SH-SY5Y (cell line): ENCODE results near the gene KRTAP19-1.

Source experiments
- GATA2 ChIP-seq: IDR thresholded peaks from 2 replicates; pipeline ENCODE4 v1.6.1; 2011; ENCODE audit warnings: mild to moderate bottlenecking, low read depth, low read length
- GATA3 ChIP-seq: IDR thresholded peaks from 2 replicates; pipeline ENCODE4 v1.6.1; 2011; ENCODE audit warnings: low read depth, mild to moderate bottlenecking, low read length, moderate library complexity

KRTAP19-1 gene

DNA sequence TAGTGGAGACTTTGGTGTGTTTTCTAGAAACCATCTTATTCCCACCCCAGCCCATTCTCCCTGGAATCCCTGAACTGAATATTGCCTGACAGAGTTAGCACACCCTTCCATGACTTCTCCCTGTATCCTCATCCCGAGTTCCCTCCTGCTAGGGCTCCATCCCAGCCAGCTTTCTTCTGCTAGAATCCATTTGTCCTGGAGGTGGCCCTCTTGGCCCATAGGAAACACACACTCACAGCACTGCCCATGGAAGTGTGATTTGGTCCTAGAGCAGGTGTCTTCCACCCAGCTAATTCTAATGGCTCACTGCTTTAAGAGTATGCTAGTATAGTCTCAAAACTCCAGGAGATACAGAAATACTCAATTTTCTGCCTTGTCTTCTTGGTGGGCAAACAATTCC, 36.0 kb downstream of the KRTAP19-1 start:
- no peak for TF ChIP-seq GATA3
- TF ChIP-seq GATA2 = no peak

DNA sequence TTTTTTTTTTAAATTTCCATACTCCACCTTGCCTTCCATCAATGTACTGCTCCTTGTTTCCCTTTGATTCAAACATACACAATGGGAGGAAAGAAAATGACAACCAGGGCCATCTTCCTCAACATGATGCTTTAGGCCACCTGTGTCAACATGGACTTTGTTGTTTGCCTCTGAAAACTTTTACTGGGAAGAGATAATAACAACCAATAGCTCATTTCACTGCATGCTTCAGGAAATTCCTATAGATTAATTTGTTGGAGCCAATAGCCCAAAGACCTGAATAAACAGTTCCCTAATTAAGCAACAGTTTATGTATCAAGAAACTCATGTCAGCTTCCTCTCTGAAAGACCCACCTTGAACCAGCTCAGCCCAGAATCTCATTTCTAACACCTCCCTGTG, 36.9 kb downstream of the KRTAP19-1 start:
- no peak for TF ChIP-seq GATA3
- TF ChIP-seq GATA2 = no peak

DNA sequence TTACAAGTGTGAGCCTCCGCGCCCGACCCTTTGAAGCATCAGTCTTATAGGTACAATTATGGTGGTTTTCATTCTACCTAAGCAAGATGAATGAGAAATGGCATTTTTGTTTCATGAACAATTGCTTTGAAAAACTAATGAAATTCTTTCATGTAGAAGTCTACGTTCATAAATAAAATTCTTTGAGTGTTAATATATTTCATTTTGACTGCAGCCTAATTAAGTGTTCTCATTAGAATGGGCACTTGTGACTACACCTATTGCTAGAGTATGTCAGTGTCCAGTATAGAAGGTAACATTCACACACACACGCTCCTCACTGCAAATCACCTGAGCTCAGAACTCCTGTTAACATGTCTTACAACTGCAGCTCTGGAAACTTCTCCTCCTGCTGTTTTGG, 40.2 kb downstream of the KRTAP19-1 start, which contains the start of gene KRTAP15-1:
TSS of gene KRTAP15-1 (plus strand) at position 301 of the 400 bp plus-strand sequence. CDS start at position 354, 53 bp downstream.
- no peak for TF ChIP-seq GATA2
- no peak for TF ChIP-seq GATA3

DNA sequence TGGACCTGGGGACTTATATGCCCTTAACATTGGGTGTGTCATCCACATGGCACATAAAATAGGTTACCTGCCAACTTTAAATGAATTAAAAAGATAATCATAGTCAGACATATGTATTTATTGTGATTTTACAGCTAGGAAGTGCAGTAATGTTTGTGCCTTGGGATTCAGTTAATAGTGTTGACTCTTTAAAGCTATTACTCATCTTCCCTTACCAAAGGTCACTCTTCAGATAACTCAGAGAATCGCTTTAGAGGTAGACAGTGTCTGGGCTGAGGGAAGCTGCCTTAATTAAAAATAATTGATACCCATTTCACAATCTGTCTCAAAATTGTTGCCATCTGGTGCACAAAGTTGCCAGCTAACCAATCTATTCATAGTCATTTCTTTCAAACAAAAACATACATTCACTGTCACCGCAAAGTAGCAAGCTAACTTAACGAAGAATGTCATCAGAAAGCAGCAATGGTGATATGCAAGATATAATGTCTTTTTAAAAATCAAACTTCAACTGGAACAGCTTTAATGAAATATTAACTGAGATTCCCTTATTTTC, 43.1 kb downstream of the KRTAP19-1 start:
- no peak for TF ChIP-seq GATA2
- no peak for TF ChIP-seq GATA3

DNA sequence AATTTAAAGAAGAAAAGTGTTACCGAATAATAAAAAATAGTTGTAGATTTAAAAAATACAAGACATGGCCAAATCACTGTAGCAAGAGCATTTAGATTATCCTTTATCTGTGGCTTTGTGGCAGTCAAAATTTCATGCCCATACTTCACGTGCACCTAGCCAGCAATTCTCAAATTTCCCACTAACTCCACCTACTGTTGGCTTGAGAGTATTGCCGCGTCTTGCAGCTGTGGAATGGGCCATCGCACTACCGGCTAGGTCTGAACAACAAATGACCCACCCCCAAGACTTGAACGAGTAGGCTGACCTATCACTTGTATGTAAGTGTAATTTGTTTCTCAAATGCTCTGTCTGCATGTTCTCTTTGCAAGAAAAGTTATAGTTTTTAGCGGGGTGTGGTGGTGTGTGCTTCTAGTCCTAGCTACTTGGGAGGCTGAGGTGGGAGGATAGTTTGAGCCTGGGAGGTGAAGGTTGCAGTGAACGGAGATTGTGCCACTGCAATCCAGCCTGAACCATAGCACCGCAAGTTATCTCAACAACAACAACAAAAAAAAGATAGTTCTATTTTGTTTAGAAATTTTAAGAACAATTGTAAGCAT, 46.0 kb downstream of the KRTAP19-1 start:
- TF ChIP-seq GATA2 (no peak), GATA3 (no peak)

DNA sequence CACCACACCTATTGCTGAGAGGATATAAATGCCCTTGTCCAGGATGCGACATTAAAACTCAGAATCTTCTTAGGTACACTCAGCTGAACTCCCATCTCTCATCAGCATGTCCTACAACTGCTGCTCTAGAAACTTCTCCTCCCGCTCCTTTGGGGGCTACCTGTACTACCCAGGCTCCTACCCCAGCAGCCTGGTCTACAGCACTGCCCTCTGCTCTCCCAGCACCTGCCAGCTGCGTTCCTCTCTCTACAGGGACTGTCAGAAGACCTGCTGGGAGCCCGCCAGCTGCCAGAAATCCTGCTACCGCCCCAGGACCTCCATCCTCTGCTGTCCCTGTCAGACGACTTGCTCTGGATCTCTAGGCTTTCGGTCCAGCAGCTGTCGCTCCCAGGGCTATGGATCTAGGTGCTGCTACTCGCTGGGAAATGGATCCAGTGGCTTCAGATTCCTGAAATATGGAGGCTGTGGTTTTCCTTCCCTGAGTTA, 50.0 kb downstream of the KRTAP19-1 start, which contains the start of gene KRTAP13-4:
TSS of gene KRTAP13-4 (plus strand) at position 51 of the 486 bp plus-strand sequence. CDS start at position 107, 56 bp downstream.
- TF ChIP-seq GATA3 = no peak
- TF ChIP-seq GATA2 = no peak
